ENCODE measurements around the gene INSYN1.
"Not testable (repeated sequence)": the region's sequence is repeated elsewhere in the genome, so short reads cannot be mapped to it uniquely, and the experiment has no call there.

The INSYN1 gene

GRCh38 chr15:73744293-73744692 lies 8.9 kb downstream of the INSYN1 start:
- H3K4me3 ChIP-seq (ENCODE audit: low read depth, low read length): no peak overlapping the region
- no peak for DNase-seq (ENCODE audit: low read depth)
- TF ChIP-seq CTCF (IDR thresholded peaks at IDR 0.05; ENCODE audit: control insufficient read depth, extremely low read depth, insufficient read depth): no peak

- H3K4me3 ChIP-seq (ENCODE audit: low read depth, low read length): no peak overlapping the region
- TF ChIP-seq CTCF (IDR thresholded peaks at IDR 0.05; ENCODE audit: control insufficient read depth, extremely low read depth, insufficient read depth): no peak
- DNase-seq (ENCODE audit: low read depth): no peak
These were observed 11.8 kb downstream of the INSYN1 start for GRCh38 chr15:73741321-73741836.

- no peak for TF ChIP-seq CTCF (IDR thresholded peaks at IDR 0.05; ENCODE audit: control insufficient read depth, extremely low read depth, insufficient read depth)
- H3K4me3 ChIP-seq (ENCODE audit: low read depth, low read length): no peak overlapping the region
- DNase-seq (ENCODE audit: low read depth): no peak
These were observed 12.8 kb downstream of the INSYN1 start for GRCh38 chr15:73740152-73741048.

GRCh38 chr15:73737535-73737934 lies 15.6 kb downstream of the INSYN1 start:
- H3K4me3 ChIP-seq (ENCODE audit: low read depth, low read length): no peak overlapping the region
- TF ChIP-seq CTCF (IDR thresholded peaks at IDR 0.05; ENCODE audit: control insufficient read depth, extremely low read depth, insufficient read depth): no peak
- no peak for DNase-seq (ENCODE audit: low read depth)

GRCh38 chr15:73732930-73733329 lies 20.2 kb downstream of the INSYN1 start:
- no peak overlapping the region for H3K4me3 ChIP-seq (ENCODE audit: low read depth, low read length)
- TF ChIP-seq CTCF (IDR thresholded peaks at IDR 0.05; ENCODE audit: control insufficient read depth, extremely low read depth, insufficient read depth): no peak
- no peak for DNase-seq (ENCODE audit: low read depth)

- DNase-seq (ENCODE audit: low read depth); H3K4me3 ChIP-seq (ENCODE audit: low read depth, low read length): not testable (repeated sequence)
These were observed 21.1 kb downstream of the INSYN1 start for GRCh38 chr15:73732051-73732450.

GRCh38 chr15:73727330-73727976 lies 25.7 kb downstream of the INSYN1 start:
- TF ChIP-seq CTCF (IDR thresholded peaks at IDR 0.05; ENCODE audit: control insufficient read depth, extremely low read depth, insufficient read depth): no peak
- no peak for DNase-seq (ENCODE audit: low read depth)
- no peak overlapping the region for H3K4me3 ChIP-seq (ENCODE audit: low read depth, low read length)
